Activated CD4-positive, alpha-beta T cell treated with anti-CD3 and anti-CD28 coated beads, Interleukin-2, amount 50 U/mL, for 24 hours (primary cell): ENCODE data around the gene KLHL29.

Experiments
- DNase-seq, 2 donors: peaks; one replicate each; pipeline ENCODE4 v3.0.0-alpha.2; 2020; ENCODE audit warnings: low read depth in 1 of 2, low spot score in 1 of 2

Gene KLHL29

GRCh38 chr2:23447405-23447804 is 62.4 kb downstream of the KLHL29 start:
- no peak for DNase-seq

- DNase-seq, result no peak
These were observed 63.9 kb downstream of the KLHL29 start for GRCh38 chr2:23448906-23449305.

- no peak for DNase-seq
These were observed 64.4 kb downstream of the KLHL29 start for GRCh38 chr2:23449413-23449812.

- DNase-seq, result no peak
These were observed 64.9 kb downstream of the KLHL29 start for GRCh38 chr2:23449831-23450331.

GRCh38 chr2:23452372-23452771 is 67.4 kb downstream of the KLHL29 start:
- DNase-seq, result no peak

GRCh38 chr2:23452853-23453420 is 68.0 kb downstream of the KLHL29 start:
- DNase-seq, result no peak

- no peak for DNase-seq
These were observed 68.5 kb downstream of the KLHL29 start for GRCh38 chr2:23453432-23453831.

GRCh38 chr2:23453836-23454460 is 69.0 kb downstream of the KLHL29 start:
- DNase-seq, result no peak

- no peak for DNase-seq
These were observed 69.6 kb downstream of the KLHL29 start for GRCh38 chr2:23454501-23455120.

- no peak for DNase-seq
These were observed 71.4 kb downstream of the KLHL29 start for GRCh38 chr2:23456396-23456795.

- no peak for DNase-seq
These were observed 72.1 kb downstream of the KLHL29 start for GRCh38 chr2:23456881-23457760.

GRCh38 chr2:23457990-23458682 is 73.2 kb downstream of the KLHL29 start:
- DNase-seq, result no peak

GRCh38 chr2:23459032-23459431 is 74.1 kb downstream of the KLHL29 start:
- DNase-seq, result no peak

GRCh38 chr2:23460228-23460627 is 75.2 kb downstream of the KLHL29 start:
- DNase-seq, result no peak

GRCh38 chr2:23460993-23461392 is 76.0 kb downstream of the KLHL29 start:
- no peak for DNase-seq

- DNase-seq, result no peak
These were observed 79.2 kb downstream of the KLHL29 start for GRCh38 chr2:23464156-23464555.

- no peak for DNase-seq
These were observed 80.0 kb downstream of the KLHL29 start for GRCh38 chr2:23464905-23465537.

- no peak for DNase-seq
These were observed 81.0 kb downstream of the KLHL29 start for GRCh38 chr2:23465936-23466335.

- no peak for DNase-seq
These were observed 82.6 kb downstream of the KLHL29 start for GRCh38 chr2:23467618-23468017.

GRCh38 chr2:23468474-23469141 is 83.6 kb downstream of the KLHL29 start:
- DNase-seq, result no peak
